ENCODE results near the gene CREB5.

Gene CREB5

GRCh38 chr7:28466341-28466740 lies 54.0 kb downstream of the CREB5 start:
- H3K9ac ChIP-seq (ENCODE audit: low read depth, low read length, poor library complexity, severe bottlenecking) = no peak overlapping the region
- H3K9me2 ChIP-seq (replicated peaks; ENCODE audit: low read depth, low read length) = no peaks in the 10 kb centered on the region
- H3K4me3 ChIP-seq (ENCODE audit: low read length, poor library complexity, severe bottlenecking) = no peak overlapping the region
- no peak overlapping the region for H2AFZ ChIP-seq (ENCODE audit: low read length)
- H3F3A ChIP-seq (ENCODE audit: low read depth) = no peaks in the 10 kb centered on the region
- H3K79me2 ChIP-seq (ENCODE audit: insufficient read depth, low read length) = no peaks in the 10 kb centered on the region
- H3K9me3 ChIP-seq (ENCODE audit: insufficient read depth, low read depth, low read length) = no peaks in the 10 kb centered on the region; the same call in 1 of the 2 replicates
- no peaks in the 10 kb centered on the region for H3K4me1 ChIP-seq (ENCODE audit: insufficient read depth, low read length, poor library complexity, severe bottlenecking)
- no peak for TF ChIP-seq EZH2phosphoT487 (IDR thresholded peaks at IDR 0.05; ENCODE audit: borderline replicate concordance)
- TF ChIP-seq CTCF (conservative IDR thresholded peaks at IDR 0.05; ENCODE audit: low read length) = no peak
- no peak overlapping the region for H3K4me2 ChIP-seq (ENCODE audit: low read depth, low read length, poor library complexity, severe bottlenecking)
- H3K27me3 ChIP-seq (ENCODE audit: insufficient read depth, low read length, poor library complexity, severe bottlenecking) = no peaks in the 10 kb centered on the region
- H4K20me1 ChIP-seq (ENCODE audit: insufficient read depth, low read length, poor library complexity, severe bottlenecking) = no peaks in the 10 kb centered on the region
- H3K36me3 ChIP-seq (ENCODE audit: insufficient read depth, low read length) = no peaks in the 10 kb centered on the region

GRCh38 chr7:28466885-28467284 lies 54.6 kb downstream of the CREB5 start:
- Histone ChIP-seq H3K79me2 (ENCODE audit: insufficient read depth, low read length) (no peaks in the 10 kb centered on the region), H3K4me2 (ENCODE audit: low read depth, low read length, poor library complexity, severe bottlenecking) (no peak overlapping the region), H3K4me1 (ENCODE audit: insufficient read depth, low read length, poor library complexity, severe bottlenecking) (no peaks in the 10 kb centered on the region), H4K20me1 (ENCODE audit: insufficient read depth, low read length, poor library complexity, severe bottlenecking) (no peaks in the 10 kb centered on the region), H2AFZ (ENCODE audit: low read length) (no peak overlapping the region), H3K36me3 (ENCODE audit: insufficient read depth, low read length) (no peaks in the 10 kb centered on the region), H3K4me3 (ENCODE audit: low read length, poor library complexity, severe bottlenecking) (no peak overlapping the region), H3K27me3 (ENCODE audit: insufficient read depth, low read length, poor library complexity, severe bottlenecking) (no peaks in the 10 kb centered on the region), H3K9me2 (replicated peaks; ENCODE audit: low read depth, low read length) (no peaks in the 10 kb centered on the region), H3K9ac (ENCODE audit: low read depth, low read length, poor library complexity, severe bottlenecking) (no peak overlapping the region), H3K9me3 (ENCODE audit: insufficient read depth, low read depth, low read length) (no peaks in the 10 kb centered on the region; the same call in 1 of the 2 replicates), H3F3A (ENCODE audit: low read depth) (no peaks in the 10 kb centered on the region)
- TF ChIP-seq EZH2phosphoT487 (IDR thresholded peaks at IDR 0.05; ENCODE audit: borderline replicate concordance) (no peak), CTCF (conservative IDR thresholded peaks at IDR 0.05; ENCODE audit: low read length) (no peak)

- no peak overlapping the region for H3K4me2 ChIP-seq (ENCODE audit: low read depth, low read length, poor library complexity, severe bottlenecking)
- H3K9ac ChIP-seq (ENCODE audit: low read depth, low read length, poor library complexity, severe bottlenecking) = no peak overlapping the region
- H3K9me2 ChIP-seq (replicated peaks; ENCODE audit: low read depth, low read length) = no peaks in the 10 kb centered on the region
- H2AFZ ChIP-seq (ENCODE audit: low read length) = no peak overlapping the region
- no peaks in the 10 kb centered on the region for H3K9me3 ChIP-seq (ENCODE audit: insufficient read depth, low read depth, low read length)
- H3K79me2 ChIP-seq (ENCODE audit: insufficient read depth, low read length) = no peaks in the 10 kb centered on the region
- H3K4me3 ChIP-seq (ENCODE audit: low read length, poor library complexity, severe bottlenecking) = no peak overlapping the region
- H3F3A ChIP-seq (ENCODE audit: low read depth) = no peaks in the 10 kb centered on the region
- no peaks in the 10 kb centered on the region for H3K27me3 ChIP-seq (ENCODE audit: insufficient read depth, low read length, poor library complexity, severe bottlenecking)
- TF ChIP-seq EZH2phosphoT487 (IDR thresholded peaks at IDR 0.05; ENCODE audit: borderline replicate concordance) (no peak), CTCF (conservative IDR thresholded peaks at IDR 0.05; ENCODE audit: low read length) (no peak)
- H3K4me1 ChIP-seq (ENCODE audit: insufficient read depth, low read length, poor library complexity, severe bottlenecking) = no peaks in the 10 kb centered on the region
- H4K20me1 ChIP-seq (ENCODE audit: insufficient read depth, low read length, poor library complexity, severe bottlenecking) = no peaks in the 10 kb centered on the region
- H3K36me3 ChIP-seq (ENCODE audit: insufficient read depth, low read length) = no peaks in the 10 kb centered on the region
Measured at GRCh38 chr7:28469562-28469961, 57.2 kb downstream of the CREB5 start.

Measured in Loucy (cell line).